ENCODE data around the gene NFASC. TPM values are rescaled to one million over a fixed set of nuclear protein-coding genes. Genes with fewer than 3 reads are reported as not detected.
A peak's percentile ranks its signal among the peaks of the same experiment; 100 is the strongest.

Gene NFASC
- total RNA-seq, 4 donors from 2014 or later, result 6.3 to 15.1 (median 11.7) TPM

- H3K36me3 ChIP-seq, result peaks cover 0 to 7% (median 0%) of the 10 kb centered on the region in 3 donors
- intact Hi-C loops (cut with DNase I), result no loop called here
- TF ChIP-seq POLR2A (IDR thresholded peaks at IDR 0.05) (no peak), CTCF (IDR thresholded peaks at IDR 0.05) (no peak)
- no peak for DNase-seq
- peaks cover 0 to 6% (median 0%) of the 10 kb centered on the region in 3 donors for H3K4me1 ChIP-seq
- H3K9me3 ChIP-seq, result no peaks in the 10 kb centered on the region
- H3K4me3 ChIP-seq, result no peak overlapping the region
- no peaks in the 10 kb centered on the region for H3K27me3 ChIP-seq
- WGBS, 2 donors, result 68 to 69% methylated on average over 9 of the region's 11 CpGs
- H3K27ac ChIP-seq, result peak overlapping the region in 1 of 4 donors; percentile 39
These were observed 57.3 kb downstream of the NFASC start for GRCh38 chr1:204927673-204928641.

- intact Hi-C loops (cut with DNase I), result no loop called here
- no peaks in the 10 kb centered on the region for H3K36me3 ChIP-seq
- no peaks in the 10 kb centered on the region for H3K27me3 ChIP-seq
- no peak overlapping the region for H3K27ac ChIP-seq
- H3K4me1 ChIP-seq, result peaks cover 0 to 6% (median 0%) of the 10 kb centered on the region in 3 donors
- H3K4me3 ChIP-seq, result no peak overlapping the region
- no peak for DNase-seq
- 64 to 80% methylated on average over 7 of the region's 8 CpGs for WGBS, 2 donors
- TF ChIP-seq CTCF (IDR thresholded peaks at IDR 0.05) (no peak), POLR2A (IDR thresholded peaks at IDR 0.05) (no peak)
- no peaks in the 10 kb centered on the region for H3K9me3 ChIP-seq
These were observed 58.2 kb downstream of the NFASC start for GRCh38 chr1:204928671-204929486.

- H3K4me1 ChIP-seq, result peaks cover 0 to 6% (median 0%) of the 10 kb centered on the region in 3 donors
- TF ChIP-seq CTCF (IDR thresholded peaks at IDR 0.05), result no peak
- no peak for TF ChIP-seq POLR2A (IDR thresholded peaks at IDR 0.05)
- H3K4me3 ChIP-seq, result no peak overlapping the region
- H3K27ac ChIP-seq, result no peak overlapping the region
- H3K36me3 ChIP-seq, result no peaks in the 10 kb centered on the region
- no peaks in the 10 kb centered on the region for H3K27me3 ChIP-seq
- WGBS, 2 donors, result 92 to 95% methylated on average over 3 to 4 of the region's 6 CpGs
- H3K9me3 ChIP-seq, result no peaks in the 10 kb centered on the region
- DNase-seq, result no peak
- intact Hi-C loops (cut with DNase I), result no loop called here
These were observed 59.0 kb downstream of the NFASC start for GRCh38 chr1:204929487-204930154.

GRCh38 chr1:204930155-204930523, 59.5 kb downstream of the NFASC start:
- peaks cover 0 to 6% (median 0%) of the 10 kb centered on the region in 3 donors for H3K4me1 ChIP-seq
- no peaks in the 10 kb centered on the region for H3K36me3 ChIP-seq
- 74 to 77% methylated on average over 3 of the region's 3 CpGs for WGBS, 2 donors
- H3K9me3 ChIP-seq, result no peaks in the 10 kb centered on the region
- intact Hi-C loops (cut with DNase I), result no loop called here
- TF ChIP-seq CTCF (IDR thresholded peaks at IDR 0.05) (no peak), POLR2A (IDR thresholded peaks at IDR 0.05) (no peak)
- no peak overlapping the region for H3K4me3 ChIP-seq
- no peak for DNase-seq
- H3K27ac ChIP-seq, result no peak overlapping the region
- H3K27me3 ChIP-seq, result no peaks in the 10 kb centered on the region
